ENCODE measurements around the gene CRP.
"Not testable (repeated sequence)": the region's sequence is repeated elsewhere in the genome, so short reads cannot be mapped to it uniquely, and the experiment has no call there.

CRP gene

DNA sequence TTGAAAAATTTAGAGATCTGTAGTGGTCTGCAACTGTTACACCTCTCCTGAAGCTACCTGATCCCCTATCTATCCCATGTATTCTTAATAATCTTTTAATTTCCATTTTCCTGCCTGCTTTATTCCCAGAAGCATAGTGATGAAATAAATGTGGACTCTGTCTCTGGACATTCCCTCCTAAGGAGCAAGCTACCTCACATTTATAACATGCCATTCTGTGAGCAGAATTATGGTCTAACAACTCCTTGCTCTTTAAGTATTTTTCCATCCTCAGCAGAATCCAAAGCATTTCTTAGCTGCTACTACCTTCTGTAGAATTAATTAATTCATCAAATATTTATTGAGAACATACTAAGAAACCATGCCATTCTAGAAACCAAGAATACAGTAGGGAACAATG lies 15.1 kb downstream of the CRP start:
- DNase-seq: no peak

DNA sequence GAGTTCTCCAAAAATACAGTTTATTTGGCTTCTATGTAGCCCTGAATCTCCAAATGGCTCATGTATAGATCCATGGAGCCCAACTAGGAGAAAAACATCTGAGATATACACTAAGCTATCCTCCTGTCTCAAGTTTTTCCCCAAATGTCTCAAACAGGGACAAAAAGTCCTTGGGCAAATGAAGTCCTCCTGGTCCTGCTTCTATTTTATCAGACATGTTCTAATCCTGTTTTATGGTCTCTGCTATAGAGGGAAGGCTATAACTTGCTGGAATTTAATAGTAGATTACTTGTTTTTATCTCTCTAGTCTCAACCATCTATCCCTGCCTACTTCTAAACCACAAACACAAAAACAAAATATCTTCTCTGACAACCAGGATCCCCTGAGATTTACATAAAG lies 26.9 kb downstream of the CRP start:
- no peak for DNase-seq

DNA sequence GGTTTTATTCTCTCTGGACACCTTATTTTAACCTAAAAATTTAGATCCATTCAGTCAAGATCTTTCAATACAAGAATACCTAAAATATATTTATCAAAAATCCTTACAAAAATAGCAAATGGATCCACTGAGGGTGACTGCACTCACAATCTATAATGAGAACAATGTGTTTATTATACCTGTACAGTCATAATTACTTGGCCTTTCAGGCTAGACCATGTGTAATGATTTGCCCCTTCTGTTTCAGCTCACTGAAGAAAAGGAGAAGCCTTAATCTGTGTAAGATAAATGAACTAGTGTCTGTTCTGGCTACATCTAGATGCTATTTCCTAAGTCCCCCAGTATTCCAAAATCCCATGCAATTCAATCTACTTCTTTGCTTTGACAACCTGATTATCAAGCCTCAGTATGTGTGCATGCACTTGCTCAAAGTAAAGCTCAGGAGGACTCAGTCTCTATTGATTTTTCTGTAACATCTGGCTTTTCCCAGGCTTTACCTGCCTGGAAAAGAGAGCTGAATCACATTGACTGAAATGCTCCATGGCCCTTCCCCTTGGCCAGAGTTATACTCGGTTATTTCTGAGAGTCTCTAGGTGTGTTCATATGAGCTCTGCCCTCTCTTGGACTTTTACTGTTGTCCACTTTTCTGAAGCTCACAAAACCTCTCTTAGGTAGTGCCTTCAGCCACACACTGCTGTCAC lies 27.6 kb downstream of the CRP start:
- DNase-seq: no peak

DNA sequence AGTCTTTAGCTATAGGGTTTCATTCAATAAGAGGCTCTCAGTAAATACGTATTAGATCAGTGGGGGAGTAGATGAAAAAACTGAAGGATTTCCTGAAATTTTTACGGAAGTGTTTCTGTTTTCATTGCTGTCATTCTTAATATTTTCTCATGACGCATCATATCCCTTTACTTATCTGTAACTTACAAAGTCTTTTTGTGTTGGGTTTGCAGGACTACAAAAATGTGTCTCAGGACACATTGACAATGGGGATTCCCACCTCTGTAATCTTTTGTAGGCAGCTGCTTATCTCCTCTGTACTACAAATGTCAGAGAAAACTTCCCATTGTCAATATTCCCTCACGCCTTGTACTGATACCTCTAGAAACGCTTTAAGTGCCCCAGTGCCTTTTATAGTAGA lies 35.5 kb downstream of the CRP start:
- DNase-seq: no peak

DNA sequence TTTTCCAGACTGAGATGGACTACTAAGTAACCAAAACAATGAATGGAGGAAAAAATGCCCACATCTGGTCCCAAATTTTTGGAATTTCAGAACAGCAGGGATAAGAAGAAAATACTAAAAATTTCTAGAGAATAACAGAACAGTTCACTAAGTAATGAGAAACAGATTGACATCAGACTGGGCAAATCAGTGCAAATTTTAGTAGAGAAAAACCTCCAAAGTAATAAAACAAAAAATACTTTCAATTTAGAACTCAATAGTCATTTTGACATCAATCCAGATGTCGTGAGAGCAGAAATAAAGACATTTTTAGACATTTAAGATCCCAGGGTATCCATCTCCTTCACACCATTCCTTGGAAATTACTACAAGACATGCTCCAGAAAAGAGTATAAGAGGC lies 39.3 kb downstream of the CRP start:
- DNase-seq: no peak

DNA sequence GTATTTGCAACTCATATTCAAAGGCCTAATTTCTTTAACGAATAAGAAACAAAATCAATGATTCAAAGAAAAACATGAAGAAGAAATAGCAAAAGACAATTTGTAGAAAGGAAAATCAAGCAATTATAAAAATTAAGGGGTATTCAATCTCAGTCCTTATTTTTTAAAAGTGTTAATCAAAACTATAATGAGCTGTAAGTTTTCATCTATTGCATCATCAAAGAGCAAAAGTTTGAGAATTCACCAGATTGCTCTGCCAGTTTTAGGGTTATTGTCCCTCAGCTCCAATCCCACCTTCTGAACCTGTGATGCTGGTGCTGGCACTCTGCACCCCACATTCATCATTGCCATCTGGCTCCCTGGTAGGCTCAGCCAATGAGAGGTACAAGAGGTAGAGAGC lies 42.0 kb downstream of the CRP start:
- DNase-seq: not testable (repeated sequence)

DNA sequence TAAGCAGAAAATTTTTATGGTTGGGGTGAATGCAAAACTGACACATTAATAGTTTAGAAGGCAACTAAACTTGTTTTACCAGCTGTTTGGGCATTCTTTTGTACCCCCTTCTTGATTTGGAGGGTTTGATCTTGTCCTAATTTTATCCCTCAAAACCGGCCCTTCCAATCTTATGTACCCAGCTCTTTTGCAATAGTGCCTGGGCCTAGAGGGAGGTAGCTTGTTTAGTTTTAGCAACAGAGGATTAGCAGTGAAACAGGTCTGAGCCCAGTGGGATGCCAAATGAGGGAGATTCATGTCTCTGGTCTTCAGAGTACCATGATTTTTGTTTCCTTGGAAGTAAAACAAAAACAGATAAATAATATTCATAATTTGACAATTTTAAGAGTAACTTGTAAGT lies 45.1 kb downstream of the CRP start:
- DNase-seq: no peak

DNA sequence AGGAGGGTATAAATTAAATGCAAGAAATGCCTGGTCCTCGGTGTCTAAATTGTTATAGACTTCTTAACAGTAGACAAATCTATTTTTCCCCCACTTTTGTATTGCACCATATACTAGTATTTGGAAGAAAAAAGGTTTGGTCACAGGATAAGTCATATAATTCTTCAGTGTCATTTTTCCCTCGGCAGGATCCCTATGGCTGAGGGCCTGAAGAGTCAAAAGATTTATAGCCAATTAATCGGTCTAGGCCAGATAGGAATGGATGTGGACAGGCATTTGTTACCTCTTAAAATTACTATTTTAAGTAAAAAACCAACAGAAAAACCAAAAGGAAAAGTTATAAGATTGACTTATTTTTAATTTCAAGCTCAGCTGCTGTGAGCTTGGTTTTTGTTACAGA lies 45.6 kb downstream of the CRP start:
- no peak for DNase-seq

DNA sequence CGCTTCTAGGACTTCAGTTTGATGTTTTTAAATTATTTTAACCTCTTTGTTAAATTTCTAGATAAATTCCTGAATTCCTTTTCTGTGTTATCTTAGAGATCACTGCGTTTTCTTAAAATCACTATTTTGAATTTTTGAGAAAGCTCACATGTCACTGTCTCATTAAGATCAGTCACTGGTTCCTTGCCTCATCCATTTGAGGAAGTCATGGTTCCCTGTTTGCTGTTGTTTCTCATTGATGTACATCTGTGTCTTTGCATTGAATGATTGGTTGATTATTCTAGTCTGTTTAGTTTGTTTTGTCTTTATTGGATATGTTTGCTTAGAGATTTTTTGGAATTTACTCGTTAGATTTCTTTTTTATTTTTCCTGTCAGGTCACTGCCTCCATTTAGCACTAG lies 50.1 kb downstream of the CRP start:
- no peak for DNase-seq

DNA sequence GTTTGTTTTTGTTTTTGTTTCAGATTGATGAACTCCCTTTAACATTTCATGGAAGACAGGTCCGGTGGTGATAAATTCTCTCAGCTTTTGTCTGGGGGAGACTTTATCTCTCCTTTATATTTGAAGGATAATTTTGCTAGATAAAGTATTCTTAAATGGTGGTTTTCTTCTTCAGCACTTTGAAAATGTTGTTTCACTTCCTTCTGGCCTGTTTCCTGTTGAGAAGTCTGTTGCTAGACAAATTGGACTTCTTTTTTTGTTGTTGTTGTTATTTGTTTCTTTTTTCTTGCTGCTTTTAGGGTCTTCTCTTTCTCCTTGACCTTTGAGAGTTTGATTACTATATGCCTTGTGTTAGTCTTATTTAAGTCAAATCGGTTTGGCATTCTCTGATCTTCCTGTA lies 50.8 kb downstream of the CRP start:
- no peak for DNase-seq
